ENCODE data around the gene CCNF. TPM values are rescaled to one million over a fixed set of nuclear protein-coding genes. Genes with fewer than 3 reads are reported as not detected.
"Not testable (repeated sequence)": the region's sequence is repeated elsewhere in the genome, so short reads cannot be mapped to it uniquely, and the experiment has no call there.

The CCNF gene
- total and polyA plus RNA-seq, 9 of the 15 experiments (the other 6 are each of a cell fraction or from before 2014, with no cell fraction given), result 4.1 to 70.1 (median 29.5) TPM

- TF ChIP-seq HBP1 (CRISPR knock-in tag; IDR thresholded peaks at IDR 0.05), result no peak
Observed at GRCh38 chr16:2385190-2385836, 43.9 kb upstream of the CCNF start (continued).

GRCh38 chr16:2385982-2386381 lies 43.3 kb upstream of the CCNF start:
- H3K4me2 ChIP-seq (ENCODE audit: insufficient read depth, low read length); ATAC-seq; CTCF ChIA-PET (ENCODE audit: low intra/inter-chr PET ratio); H3K4me3 ChIP-seq; BruUV-seq (replicated peaks); DNase-seq (ENCODE audit: extremely low read depth in 1 of 4, low spot score in 3 of 4); H2AFZ ChIP-seq (ENCODE audit: low read depth, low read length); H3K9me1 ChIP-seq (ENCODE audit: control insufficient read depth, insufficient read depth, low read length); H3K36me3 ChIP-seq (ENCODE audit: control insufficient read depth, insufficient read depth, low read length); H3K27ac ChIP-seq (ENCODE audit: extremely low read depth, low read depth, low read length); in situ Hi-C loops (cut with MboI); H3K27me3 ChIP-seq (ENCODE audit: control insufficient read depth in 2 of 2, insufficient read depth in 2 of 2, low read length in 2 of 2); H4K20me1 ChIP-seq (replicated peaks; ENCODE audit: control insufficient read depth, insufficient read depth, low read length); intact Hi-C loops (cut with micrococcal nuclease); H3K9me3 ChIP-seq (replicated peaks; ENCODE audit: control insufficient read depth, insufficient read depth, low read depth, low read length); H3K4me1 ChIP-seq (replicated peaks in 1 of 2; ENCODE audit: control insufficient read depth in 2 of 2, insufficient read depth in 2 of 2, low read length in 2 of 2); H3K9ac ChIP-seq (ENCODE audit: insufficient read depth in 1 of 2, low read depth in 2 of 2, low read length in 2 of 2); H3K79me2 ChIP-seq (ENCODE audit: control insufficient read depth, insufficient read depth, low read length); FAIRE-seq: not testable (repeated sequence)
- POLR2A ChIA-PET, result interaction anchor here (0.6 kb wide), 1 partner anchor 12 kb away, joined by 3 read pairs; no protein-coding TSS in a partner anchor
- WGBS (ENCODE audit: insufficient coverage, low coverage, missing lambda C conversion rate), result 59% methylated on average over 19 of the region's 19 CpGs

- Histone ChIP-seq H3K27ac (ENCODE audit: extremely low read depth, low read depth, low read length) (no peak overlapping the region), H3K9ac (ENCODE audit: insufficient read depth in 1 of 2, low read depth in 2 of 2, low read length in 2 of 2) (no peak overlapping the region), H2AFZ (ENCODE audit: low read depth, low read length) (no peak overlapping the region), H3K9me3 (replicated peaks; ENCODE audit: control insufficient read depth, insufficient read depth, low read depth, low read length) (no peaks in the 10 kb centered on the region), H3K4me3 (no peak overlapping the region), H3K36me3 (ENCODE audit: control insufficient read depth, insufficient read depth, low read length) (no peaks in the 10 kb centered on the region), H3K4me2 (ENCODE audit: insufficient read depth, low read length) (no peak overlapping the region), H3K27me3 (ENCODE audit: control insufficient read depth in 2 of 2, insufficient read depth in 2 of 2, low read length in 2 of 2) (no peaks in the 10 kb centered on the region), H3K9me1 (ENCODE audit: control insufficient read depth, insufficient read depth, low read length) (no peaks in the 10 kb centered on the region), H4K20me1 (replicated peaks; ENCODE audit: control insufficient read depth, insufficient read depth, low read length) (no peaks in the 10 kb centered on the region), H3K4me1 (replicated peaks in 1 of 2; ENCODE audit: control insufficient read depth in 2 of 2, insufficient read depth in 2 of 2, low read length in 2 of 2) (peaks cover 0 to 3% of the 10 kb centered on the region in 2 experiments; a peak in 1 of 5 replicates), H3K79me2 (ENCODE audit: control insufficient read depth, insufficient read depth, low read length) (no peaks in the 10 kb centered on the region)
- intact Hi-C loops (cut with micrococcal nuclease) (no loop called here), in situ Hi-C loops (cut with MboI) (no loop called here)
- ATAC-seq (peak; percentile 69; the same call in 2 of the 3 replicates), DNase-seq (ENCODE audit: extremely low read depth in 1 of 4, low spot score in 3 of 4) (no peak), FAIRE-seq (peak; percentile 65)
- no TSS peak for BruUV-seq (replicated peaks)
- TF ChIP-seq CTCF (IDR thresholded peaks at IDR 0.05 in 2 of 3, conservative IDR thresholded peaks at IDR 0.05 in 1 of 3; ENCODE audit: insufficient read depth in 2 of 3, low read depth in 1 of 3, low read length in 3 of 3) (peak; percentile 15 to 39 (median 29); a peak in 4 of 6 replicates), RB1 (IDR thresholded peaks at IDR 0.05; ENCODE audit: low read depth) (no peak), ZNF384 (IDR thresholded peaks at IDR 0.05; ENCODE audit: low read depth, low read length) (no peak)
- CTCF ChIA-PET (ENCODE audit: low intra/inter-chr PET ratio), result no interaction called here
- POLR2A ChIA-PET, result no interaction called here
- WGBS (ENCODE audit: insufficient coverage, low coverage, missing lambda C conversion rate), result 16% methylated on average over 3 of the region's 3 CpGs
Observed at GRCh38 chr16:2386990-2387389, 42.3 kb upstream of the CCNF start.

Measured in K562 (cell line).